ENCODE results near the gene MCF2L2.

- TF ChIP-seq POLR2A (IDR thresholded peaks at IDR 0.05) = no peak
- TF ChIP-seq, protein P1, sequence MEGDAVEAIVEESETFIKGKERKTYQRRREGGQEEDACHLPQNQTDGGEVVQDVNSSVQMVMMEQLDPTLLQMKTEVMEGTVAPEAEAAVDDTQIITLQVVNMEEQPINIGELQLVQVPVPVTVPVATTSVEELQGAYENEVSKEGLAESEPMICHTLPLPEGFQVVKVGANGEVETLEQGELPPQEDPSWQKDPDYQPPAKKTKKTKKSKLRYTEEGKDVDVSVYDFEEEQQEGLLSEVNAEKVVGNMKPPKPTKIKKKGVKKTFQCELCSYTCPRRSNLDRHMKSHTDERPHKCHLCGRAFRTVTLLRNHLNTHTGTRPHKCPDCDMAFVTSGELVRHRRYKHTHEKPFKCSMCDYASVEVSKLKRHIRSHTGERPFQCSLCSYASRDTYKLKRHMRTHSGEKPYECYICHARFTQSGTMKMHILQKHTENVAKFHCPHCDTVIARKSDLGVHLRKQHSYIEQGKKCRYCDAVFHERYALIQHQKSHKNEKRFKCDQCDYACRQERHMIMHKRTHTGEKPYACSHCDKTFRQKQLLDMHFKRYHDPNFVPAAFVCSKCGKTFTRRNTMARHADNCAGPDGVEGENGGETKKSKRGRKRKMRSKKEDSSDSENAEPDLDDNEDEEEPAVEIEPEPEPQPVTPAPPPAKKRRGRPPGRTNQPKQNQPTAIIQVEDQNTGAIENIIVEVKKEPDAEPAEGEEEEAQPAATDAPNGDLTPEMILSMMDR (IDR thresholded peaks at IDR 0.05) = no peak
These were observed 242.7 kb downstream of the MCF2L2 start for GRCh38 chr3:183185696-183186095.
